GM21576 (cell line): ENCODE results near the gene VGLL4.
"Not testable (repeated sequence)": the region's sequence is repeated elsewhere in the genome, so short reads cannot be mapped to it uniquely, and the experiment has no call there.

ENCODE experiments used
- ATAC-seq: cut with Tn5 transposase; IDR thresholded peaks from one replicate; pipeline ENCODE4 v1.9.1; 2021; ENCODE audit warnings: mild to moderate bottlenecking, moderate library complexity; ENCODE audit not compliant: unreplicated experiment

The VGLL4 gene

GRCh38 chr3:11643605-11644087 lies at the start of gene VGLL4:
Gene VGLL4, minus strand, starts transcription at chr3:11643915. Its CDS starts 397 bp downstream, at chr3:11643518.
- peak; percentile 58 for ATAC-seq

- no peak for ATAC-seq
Measured at GRCh38 chr3:11692532-11692813, 48.8 kb upstream of the VGLL4 start.

GRCh38 chr3:11691767-11692531 lies 48.2 kb upstream of the VGLL4 start:
- ATAC-seq: no peak

GRCh38 chr3:11690863-11691766 lies 47.4 kb upstream of the VGLL4 start:
- ATAC-seq: no peak

- no peak for ATAC-seq
Measured at GRCh38 chr3:11689749-11690148, 46.0 kb upstream of the VGLL4 start.

- not testable (repeated sequence) for ATAC-seq
Measured at GRCh38 chr3:11684980-11685379, 41.3 kb upstream of the VGLL4 start.

- no peak for ATAC-seq
Measured at GRCh38 chr3:11680509-11680908, 36.8 kb upstream of the VGLL4 start.

GRCh38 chr3:11679964-11680363 lies 36.2 kb upstream of the VGLL4 start:
- no peak for ATAC-seq

GRCh38 chr3:11672363-11672762 lies 28.6 kb upstream of the VGLL4 start:
- ATAC-seq: no peak

- ATAC-seq: peak; percentile 71
Measured at GRCh38 chr3:11671648-11672100, 28.0 kb upstream of the VGLL4 start.

- no peak for ATAC-seq
Measured at GRCh38 chr3:11668243-11669235, 24.8 kb upstream of the VGLL4 start.

GRCh38 chr3:11665331-11665730 lies 21.6 kb upstream of the VGLL4 start:
- ATAC-seq: no peak

- no peak for ATAC-seq
Measured at GRCh38 chr3:11662392-11662990, 18.8 kb upstream of the VGLL4 start.

- ATAC-seq: no peak
Measured at GRCh38 chr3:11661827-11662226, 18.1 kb upstream of the VGLL4 start.

- ATAC-seq: no peak
Measured at GRCh38 chr3:11661052-11661656, 17.4 kb upstream of the VGLL4 start.

- no peak for ATAC-seq
Measured at GRCh38 chr3:11660242-11660641, 16.5 kb upstream of the VGLL4 start.

- no peak for ATAC-seq
Measured at GRCh38 chr3:11658180-11658579, 14.5 kb upstream of the VGLL4 start.

GRCh38 chr3:11655196-11655928 lies 11.6 kb upstream of the VGLL4 start:
- no peak for ATAC-seq

- ATAC-seq: no peak
Measured at GRCh38 chr3:11654166-11654565, 10.5 kb upstream of the VGLL4 start.
